Measurements from ENCODE around the gene CTNNB1. TPM values are rescaled to one million over a fixed set of nuclear protein-coding genes. Genes with fewer than 3 reads are reported as not detected.

CTNNB1 gene
- total RNA-seq, 1 experiment from 2014 or later = 134 TPM

DNA sequence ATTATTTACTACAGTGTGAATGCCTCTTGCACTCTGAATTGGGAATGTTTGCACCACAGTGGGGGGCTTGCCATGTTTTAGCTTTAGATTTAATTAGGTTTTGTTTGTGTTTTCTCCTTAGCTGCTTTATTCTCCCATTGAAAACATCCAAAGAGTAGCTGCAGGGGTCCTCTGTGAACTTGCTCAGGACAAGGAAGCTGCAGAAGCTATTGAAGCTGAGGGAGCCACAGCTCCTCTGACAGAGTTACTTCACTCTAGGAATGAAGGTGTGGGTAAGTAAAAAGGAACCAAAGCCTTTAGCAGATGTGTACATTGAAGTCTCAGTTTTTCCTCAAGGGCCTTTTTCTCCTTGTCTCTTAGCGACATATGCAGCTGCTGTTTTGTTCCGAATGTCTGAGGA is 36.9 kb downstream of the CTNNB1 start:
- DNase-seq (ENCODE audit: low spot score) = no peak
- H3K27ac ChIP-seq (ENCODE audit: low read depth, low read length, poor library complexity, severe bottlenecking) = no peak overlapping the region
- no TSS peak for BruUV-seq (replicated peaks)

DNA sequence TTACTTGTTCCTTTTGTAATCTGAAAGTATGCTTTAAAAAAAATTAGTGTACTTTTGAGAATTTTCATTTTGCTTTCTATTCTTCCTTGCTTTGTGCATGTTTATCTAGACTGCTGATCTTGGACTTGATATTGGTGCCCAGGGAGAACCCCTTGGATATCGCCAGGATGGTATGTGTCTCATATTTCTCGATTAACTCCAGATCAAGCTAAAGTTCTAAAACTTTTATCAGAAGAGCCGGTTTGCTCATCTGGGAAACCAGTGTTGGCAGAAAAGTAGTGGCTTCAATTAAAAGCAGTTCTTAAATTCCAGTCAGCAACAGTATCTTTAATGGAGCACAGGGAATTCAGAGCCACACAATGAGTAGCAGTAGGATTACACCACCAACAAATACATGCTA is 38.6 kb downstream of the CTNNB1 start:
- H3K36me3 ChIP-seq (ENCODE audit: insufficient read depth, low read length, poor library complexity, severe bottlenecking) = peaks cover 66% of the 10 kb centered on the region
- DNase-seq (ENCODE audit: low spot score) = no peak
- H3K4me3 ChIP-seq (ENCODE audit: low read depth, low read length, poor library complexity, severe bottlenecking) = no peak overlapping the region
- no peaks in the 10 kb centered on the region for H3K4me1 ChIP-seq (ENCODE audit: insufficient read depth, low read length, poor library complexity, severe bottlenecking)
- CTCF ChIA-PET = no interaction called here
- no peak overlapping the region for H3K27ac ChIP-seq (ENCODE audit: low read depth, low read length, poor library complexity, severe bottlenecking)
- no TSS peak for BruUV-seq (replicated peaks)
- H3K27me3 ChIP-seq (replicated peaks; ENCODE audit: insufficient read depth, low read depth, low read length, poor library complexity) = no peaks in the 10 kb centered on the region
- POLR2A ChIA-PET (ENCODE audit: low non-redundant PET) = no interaction called here
- intact Hi-C loops (cut with micrococcal nuclease; ENCODE audit: unreplicated experiment) = no loop called here
- TF ChIP-seq, protein P1, sequence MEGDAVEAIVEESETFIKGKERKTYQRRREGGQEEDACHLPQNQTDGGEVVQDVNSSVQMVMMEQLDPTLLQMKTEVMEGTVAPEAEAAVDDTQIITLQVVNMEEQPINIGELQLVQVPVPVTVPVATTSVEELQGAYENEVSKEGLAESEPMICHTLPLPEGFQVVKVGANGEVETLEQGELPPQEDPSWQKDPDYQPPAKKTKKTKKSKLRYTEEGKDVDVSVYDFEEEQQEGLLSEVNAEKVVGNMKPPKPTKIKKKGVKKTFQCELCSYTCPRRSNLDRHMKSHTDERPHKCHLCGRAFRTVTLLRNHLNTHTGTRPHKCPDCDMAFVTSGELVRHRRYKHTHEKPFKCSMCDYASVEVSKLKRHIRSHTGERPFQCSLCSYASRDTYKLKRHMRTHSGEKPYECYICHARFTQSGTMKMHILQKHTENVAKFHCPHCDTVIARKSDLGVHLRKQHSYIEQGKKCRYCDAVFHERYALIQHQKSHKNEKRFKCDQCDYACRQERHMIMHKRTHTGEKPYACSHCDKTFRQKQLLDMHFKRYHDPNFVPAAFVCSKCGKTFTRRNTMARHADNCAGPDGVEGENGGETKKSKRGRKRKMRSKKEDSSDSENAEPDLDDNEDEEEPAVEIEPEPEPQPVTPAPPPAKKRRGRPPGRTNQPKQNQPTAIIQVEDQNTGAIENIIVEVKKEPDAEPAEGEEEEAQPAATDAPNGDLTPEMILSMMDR (conservative IDR thresholded peaks at IDR 0.05; ENCODE audit: low read depth, low read length) = no peak
- TF ChIP-seq EZH2 (IDR thresholded peaks at IDR 0.05; ENCODE audit: borderline replicate concordance, low read depth, low read length, poor library complexity, severe bottlenecking) = no peak
- H3K9me3 ChIP-seq (ENCODE audit: low read depth, low read length, poor library complexity, severe bottlenecking) = no peaks in the 10 kb centered on the region

More for the DNA sequence above, 36.9 kb downstream of the CTNNB1 start:
- peaks cover 66% of the 10 kb centered on the region for H3K36me3 ChIP-seq (ENCODE audit: insufficient read depth, low read length, poor library complexity, severe bottlenecking)
- intact Hi-C loops (cut with micrococcal nuclease; ENCODE audit: unreplicated experiment) = no loop called here
- no peaks in the 10 kb centered on the region for H3K27me3 ChIP-seq (replicated peaks; ENCODE audit: insufficient read depth, low read depth, low read length, poor library complexity)
- no peak overlapping the region for H3K4me3 ChIP-seq (ENCODE audit: low read depth, low read length, poor library complexity, severe bottlenecking)
- TF ChIP-seq EZH2 (IDR thresholded peaks at IDR 0.05; ENCODE audit: borderline replicate concordance, low read depth, low read length, poor library complexity, severe bottlenecking) = no peak
- TF ChIP-seq, protein P1 (conservative IDR thresholded peaks at IDR 0.05; ENCODE audit: low read depth, low read length) = no peak
- ChIA-PET CTCF (no interaction called here), POLR2A (ENCODE audit: low non-redundant PET) (no interaction called here)
- no peaks in the 10 kb centered on the region for H3K4me1 ChIP-seq (ENCODE audit: insufficient read depth, low read length, poor library complexity, severe bottlenecking)
- no peaks in the 10 kb centered on the region for H3K9me3 ChIP-seq (ENCODE audit: low read depth, low read length, poor library complexity, severe bottlenecking)

DNA sequence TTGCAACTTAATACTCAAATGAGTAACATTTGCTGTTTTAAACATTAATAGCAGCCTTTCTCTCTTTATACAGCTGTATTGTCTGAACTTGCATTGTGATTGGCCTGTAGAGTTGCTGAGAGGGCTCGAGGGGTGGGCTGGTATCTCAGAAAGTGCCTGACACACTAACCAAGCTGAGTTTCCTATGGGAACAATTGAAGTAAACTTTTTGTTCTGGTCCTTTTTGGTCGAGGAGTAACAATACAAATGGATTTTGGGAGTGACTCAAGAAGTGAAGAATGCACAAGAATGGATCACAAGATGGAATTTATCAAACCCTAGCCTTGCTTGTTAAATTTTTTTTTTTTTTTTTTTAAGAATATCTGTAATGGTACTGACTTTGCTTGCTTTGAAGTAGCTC is 40.3 kb downstream of the CTNNB1 start:
- CTCF ChIA-PET = interaction anchor here (0.6 kb wide), 1 partner anchor 646 kb away, joined by 6 read pairs; no protein-coding TSS in a partner anchor
- intact Hi-C loops (cut with micrococcal nuclease; ENCODE audit: unreplicated experiment) = no loop called here
- Histone ChIP-seq H3K4me1 (ENCODE audit: insufficient read depth, low read length, poor library complexity, severe bottlenecking) (no peaks in the 10 kb centered on the region), H3K9me3 (ENCODE audit: low read depth, low read length, poor library complexity, severe bottlenecking) (no peaks in the 10 kb centered on the region), H3K27ac (ENCODE audit: low read depth, low read length, poor library complexity, severe bottlenecking) (no peak overlapping the region), H3K27me3 (replicated peaks; ENCODE audit: insufficient read depth, low read depth, low read length, poor library complexity) (no peaks in the 10 kb centered on the region), H3K36me3 (ENCODE audit: insufficient read depth, low read length, poor library complexity, severe bottlenecking) (peaks cover 50% of the 10 kb centered on the region), H3K4me3 (ENCODE audit: low read depth, low read length, poor library complexity, severe bottlenecking) (no peak overlapping the region)
- BruUV-seq (replicated peaks) = no TSS peak
- no peak for TF ChIP-seq EZH2 (IDR thresholded peaks at IDR 0.05; ENCODE audit: borderline replicate concordance, low read depth, low read length, poor library complexity, severe bottlenecking)
- TF ChIP-seq, protein P1 (conservative IDR thresholded peaks at IDR 0.05; ENCODE audit: low read depth, low read length) = no peak
- no peak for DNase-seq (ENCODE audit: low spot score)
- POLR2A ChIA-PET (ENCODE audit: low non-redundant PET) = no interaction called here
